ENCODE measurements around the gene PLA2G4E.

The PLA2G4E gene, protein sequence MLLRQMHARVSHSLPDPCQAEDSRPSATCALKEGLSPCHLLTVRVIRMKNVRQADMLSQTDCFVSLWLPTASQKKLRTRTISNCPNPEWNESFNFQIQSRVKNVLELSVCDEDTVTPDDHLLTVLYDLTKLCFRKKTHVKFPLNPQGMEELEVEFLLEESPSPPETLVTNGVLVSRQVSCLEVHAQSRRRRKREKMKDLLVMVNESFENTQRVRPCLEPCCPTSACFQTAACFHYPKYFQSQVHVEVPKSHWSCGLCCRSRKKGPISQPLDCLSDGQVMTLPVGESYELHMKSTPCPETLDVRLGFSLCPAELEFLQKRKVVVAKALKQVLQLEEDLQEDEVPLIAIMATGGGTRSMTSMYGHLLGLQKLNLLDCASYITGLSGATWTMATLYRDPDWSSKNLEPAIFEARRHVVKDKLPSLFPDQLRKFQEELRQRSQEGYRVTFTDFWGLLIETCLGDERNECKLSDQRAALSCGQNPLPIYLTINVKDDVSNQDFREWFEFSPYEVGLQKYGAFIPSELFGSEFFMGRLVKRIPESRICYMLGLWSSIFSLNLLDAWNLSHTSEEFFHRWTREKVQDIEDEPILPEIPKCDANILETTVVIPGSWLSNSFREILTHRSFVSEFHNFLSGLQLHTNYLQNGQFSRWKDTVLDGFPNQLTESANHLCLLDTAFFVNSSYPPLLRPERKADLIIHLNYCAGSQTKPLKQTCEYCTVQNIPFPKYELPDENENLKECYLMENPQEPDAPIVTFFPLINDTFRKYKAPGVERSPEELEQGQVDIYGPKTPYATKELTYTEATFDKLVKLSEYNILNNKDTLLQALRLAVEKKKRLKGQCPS

DNA sequence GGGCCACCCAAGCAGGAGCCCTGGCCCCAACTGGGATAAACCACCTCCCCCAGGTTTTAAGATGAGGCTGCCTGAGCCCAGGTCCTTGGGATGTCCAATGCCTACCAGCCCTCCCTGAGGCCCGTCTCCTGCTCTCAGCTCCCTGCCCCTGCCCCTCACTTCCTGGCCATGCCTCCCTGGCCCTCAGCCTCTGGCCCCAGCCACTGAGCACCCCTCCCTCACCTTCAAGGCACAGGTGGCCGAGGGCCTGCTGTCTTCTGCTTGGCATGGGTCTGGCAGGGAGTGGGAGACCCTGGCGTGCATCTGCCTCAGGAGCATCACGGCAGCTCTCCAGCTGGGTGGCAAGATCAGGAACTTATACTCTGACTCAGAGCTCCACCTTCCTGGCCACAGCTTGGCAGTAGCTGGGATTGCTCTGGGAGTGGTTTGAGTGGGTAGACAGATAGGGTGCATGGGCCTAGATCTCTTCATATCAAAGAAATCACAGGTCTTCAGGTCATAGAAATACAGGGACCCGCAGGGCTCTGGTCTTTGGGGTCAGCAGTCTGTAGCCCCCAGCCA is at the start of gene PLA2G4E:
TSS of gene PLA2G4E (minus strand) at position 330 of the 561 bp plus-strand sequence. CDS start at position 318, 12 bp downstream.
- no peak for DNase-seq

GRCh38 chr15:42070279-42070975 is 49.6 kb upstream of the PLA2G4E start:
- no peak for DNase-seq

- DNase-seq = no peak
These were observed 48.8 kb upstream of the PLA2G4E start for GRCh38 chr15:42069496-42070278.

DNA sequence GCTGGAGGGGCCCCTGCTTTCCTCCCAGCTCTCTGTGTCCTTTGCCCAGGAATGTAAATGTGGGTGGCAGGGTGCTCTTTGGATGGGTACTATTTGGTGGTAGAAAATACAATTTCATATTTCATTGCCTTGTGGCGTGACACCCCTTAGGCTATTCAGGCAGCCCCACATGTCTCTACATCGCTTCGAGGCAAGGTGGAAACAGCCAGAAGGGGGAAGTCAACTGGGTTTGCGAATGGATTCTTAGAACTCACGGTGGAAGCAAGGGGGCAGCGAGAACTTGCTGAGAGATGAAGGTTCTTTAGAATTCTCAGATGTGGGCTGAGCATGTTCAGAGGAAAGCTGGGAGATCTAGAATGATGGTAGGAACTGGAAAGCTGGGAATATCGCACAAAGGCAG is 48.2 kb upstream of the PLA2G4E start:
- no peak for DNase-seq

GRCh38 chr15:42068601-42069000 is 47.8 kb upstream of the PLA2G4E start:
- DNase-seq = no peak

DNA sequence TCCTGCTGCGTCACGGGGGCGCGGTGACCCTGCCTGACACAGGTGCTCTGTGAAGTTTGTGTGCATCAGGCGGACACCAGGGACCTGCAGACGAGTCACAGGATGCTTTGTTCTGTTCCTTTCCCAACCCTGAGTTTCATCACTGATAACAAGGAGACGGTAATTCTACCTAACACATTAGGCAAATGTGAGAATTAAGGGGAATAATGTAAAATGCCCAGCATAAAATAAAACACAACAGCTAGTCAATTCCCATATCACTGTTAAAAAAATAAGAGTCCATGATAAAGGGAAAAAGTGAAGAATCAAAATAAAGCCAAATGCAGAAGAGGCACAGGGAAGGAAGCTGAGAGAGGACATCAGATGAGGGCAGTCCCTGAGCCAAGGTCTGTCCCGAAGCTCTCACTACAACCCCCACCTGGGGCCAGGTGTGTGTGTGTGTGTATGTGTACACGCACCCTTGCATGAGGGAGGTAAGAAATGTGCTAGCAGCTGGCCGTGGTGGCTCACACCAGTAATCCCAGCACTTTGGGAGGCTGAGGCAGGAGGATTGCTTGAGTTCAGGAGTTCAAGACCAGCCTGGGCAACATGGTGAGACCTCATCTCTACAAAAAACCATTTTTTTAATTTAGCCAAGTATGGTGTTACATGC is 46.0 kb upstream of the PLA2G4E start:
- no peak for DNase-seq

DNA sequence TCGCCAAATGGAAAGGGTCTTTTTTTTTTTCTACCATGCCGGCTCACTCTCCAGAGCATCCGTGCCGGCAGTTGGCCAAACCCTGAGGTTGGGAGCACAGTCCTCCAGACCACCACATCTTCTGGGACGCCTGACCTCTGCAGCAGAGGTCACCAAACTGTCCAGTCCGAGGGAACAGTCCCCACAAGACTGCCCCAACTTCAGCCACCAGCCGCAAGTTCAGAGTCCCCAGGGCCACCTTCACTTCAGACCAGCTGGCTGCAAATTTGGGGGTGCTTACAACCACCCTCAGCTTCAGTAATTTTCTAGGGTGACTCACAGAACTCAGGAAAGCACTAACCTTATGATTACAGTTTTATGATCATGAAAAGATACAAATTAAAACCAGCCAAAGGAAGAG is 44.6 kb upstream of the PLA2G4E start:
- no peak for DNase-seq

DNA sequence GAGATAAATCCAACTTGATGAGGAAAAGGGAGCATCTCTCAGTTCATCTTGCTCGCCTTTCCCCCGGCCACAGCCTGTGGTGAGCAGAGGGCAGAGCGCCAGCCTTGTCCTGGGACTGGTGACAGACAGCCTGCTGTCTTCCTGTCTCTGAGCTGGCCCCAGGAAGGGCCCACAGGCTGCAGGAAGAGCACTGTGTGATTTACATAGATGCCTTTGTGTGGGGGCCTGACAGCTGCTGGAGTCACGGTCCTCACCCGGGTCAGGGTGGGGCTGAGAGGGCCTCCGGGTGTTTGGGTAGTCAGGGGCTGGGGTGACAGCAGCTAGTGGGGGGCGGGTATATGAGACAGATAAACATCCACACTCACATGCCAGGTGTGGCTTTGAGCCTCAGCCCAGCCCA is 44.2 kb upstream of the PLA2G4E start:
- no peak for DNase-seq

GRCh38 chr15:42064271-42064670 is 43.4 kb upstream of the PLA2G4E start:
- DNase-seq = no peak

DNA sequence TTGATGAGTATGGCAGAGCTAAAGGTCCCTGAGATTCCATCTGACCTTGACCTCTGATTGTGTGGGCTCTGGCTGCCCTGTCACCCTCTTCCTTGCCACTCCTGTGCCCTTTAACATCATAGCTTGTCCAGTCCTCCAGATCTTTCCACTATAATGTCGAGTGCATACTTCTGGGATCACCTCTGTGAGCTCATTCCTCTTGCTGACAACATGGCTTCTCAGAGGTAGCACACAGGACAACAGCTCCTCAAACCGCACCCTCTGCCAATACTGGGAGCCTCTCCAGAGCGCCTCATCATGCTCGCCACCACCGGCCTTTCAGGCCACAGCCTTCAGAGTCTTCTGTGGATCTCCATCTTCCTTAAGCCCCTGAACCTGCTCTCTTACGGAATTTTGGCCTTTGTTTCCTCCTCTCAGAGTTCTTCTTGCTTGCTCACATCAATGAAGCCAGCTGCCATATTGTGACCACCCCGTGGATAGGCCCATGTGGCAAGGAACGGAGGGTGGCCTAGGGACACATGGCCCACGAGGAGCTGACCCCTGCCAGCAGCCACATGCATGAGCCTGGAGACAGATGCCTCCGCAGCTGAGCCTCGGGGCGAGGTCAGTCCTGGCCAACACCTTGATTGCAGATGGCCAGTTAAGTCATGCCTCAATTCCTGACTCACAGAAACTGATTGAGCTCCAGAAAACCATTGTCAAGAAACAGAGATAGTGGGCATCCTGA is 42.4 kb upstream of the PLA2G4E start:
- DNase-seq = no peak

- no peak for DNase-seq
These were observed 41.5 kb upstream of the PLA2G4E start for GRCh38 chr15:42062284-42062806.

DNA sequence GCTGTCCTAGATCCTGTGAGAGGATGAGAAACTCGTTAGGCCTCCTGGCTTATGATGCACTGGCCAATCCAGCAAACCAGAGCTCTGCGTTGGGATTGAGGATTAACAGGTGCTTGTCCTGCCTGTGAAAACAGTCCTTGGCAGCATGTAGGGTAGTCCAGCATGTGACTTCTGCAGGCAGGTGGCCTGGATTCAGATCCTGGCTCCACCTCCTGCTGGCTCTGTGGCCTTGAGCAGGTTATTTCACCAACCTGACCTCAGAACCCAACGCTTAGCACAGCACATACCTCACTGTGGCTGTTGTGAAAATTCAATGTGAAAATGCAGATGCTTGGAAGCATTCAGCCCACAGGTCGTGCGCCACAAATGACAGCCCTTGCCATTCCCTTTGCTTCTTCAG is 40.0 kb upstream of the PLA2G4E start:
- DNase-seq = no peak

- DNase-seq = no peak
These were observed 39.6 kb upstream of the PLA2G4E start for GRCh38 chr15:42060477-42060763.

DNA sequence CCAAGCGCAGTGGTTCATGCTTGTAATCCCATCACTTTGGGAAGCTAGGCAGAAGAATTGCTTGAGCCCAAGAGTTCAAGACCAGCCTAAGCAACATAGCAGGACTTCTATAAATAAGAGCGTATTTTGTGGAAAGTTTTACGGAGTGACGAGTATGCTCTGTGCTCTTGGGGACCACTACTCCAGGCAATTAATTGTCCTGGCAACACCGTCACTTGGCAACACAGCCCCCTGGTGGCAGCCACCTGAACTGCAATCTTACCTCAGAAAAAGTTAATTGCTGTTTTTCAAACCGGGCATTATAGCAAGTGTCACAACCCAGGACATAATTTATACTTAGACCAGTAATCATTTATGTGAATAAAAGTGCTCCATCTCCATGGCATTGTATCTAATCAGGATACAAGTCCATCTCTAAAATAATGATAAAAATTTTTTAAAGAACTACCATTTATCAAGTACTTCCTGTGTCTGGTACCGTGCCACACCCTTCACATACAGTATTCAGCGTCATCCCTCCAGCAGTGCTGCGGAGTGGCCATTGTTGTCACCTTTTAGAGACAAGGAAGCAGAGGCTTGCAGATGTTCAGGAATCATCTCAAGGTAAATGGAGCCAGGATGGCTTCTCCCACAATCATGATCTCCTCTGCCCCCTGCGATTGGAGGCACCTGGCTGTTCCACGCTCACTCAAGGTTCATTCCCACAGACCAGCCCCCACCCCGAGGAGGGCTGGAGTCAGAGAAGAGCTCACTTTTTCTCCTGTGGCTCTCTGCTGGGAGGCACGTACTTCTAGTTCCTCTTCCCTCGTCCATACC is 39.0 kb upstream of the PLA2G4E start:
- peak; percentile 70 for DNase-seq

GRCh38 chr15:42058791-42059190 is 37.9 kb upstream of the PLA2G4E start:
- DNase-seq = no peak

- DNase-seq = no peak
These were observed 37.2 kb upstream of the PLA2G4E start for GRCh38 chr15:42057799-42058646.

DNA sequence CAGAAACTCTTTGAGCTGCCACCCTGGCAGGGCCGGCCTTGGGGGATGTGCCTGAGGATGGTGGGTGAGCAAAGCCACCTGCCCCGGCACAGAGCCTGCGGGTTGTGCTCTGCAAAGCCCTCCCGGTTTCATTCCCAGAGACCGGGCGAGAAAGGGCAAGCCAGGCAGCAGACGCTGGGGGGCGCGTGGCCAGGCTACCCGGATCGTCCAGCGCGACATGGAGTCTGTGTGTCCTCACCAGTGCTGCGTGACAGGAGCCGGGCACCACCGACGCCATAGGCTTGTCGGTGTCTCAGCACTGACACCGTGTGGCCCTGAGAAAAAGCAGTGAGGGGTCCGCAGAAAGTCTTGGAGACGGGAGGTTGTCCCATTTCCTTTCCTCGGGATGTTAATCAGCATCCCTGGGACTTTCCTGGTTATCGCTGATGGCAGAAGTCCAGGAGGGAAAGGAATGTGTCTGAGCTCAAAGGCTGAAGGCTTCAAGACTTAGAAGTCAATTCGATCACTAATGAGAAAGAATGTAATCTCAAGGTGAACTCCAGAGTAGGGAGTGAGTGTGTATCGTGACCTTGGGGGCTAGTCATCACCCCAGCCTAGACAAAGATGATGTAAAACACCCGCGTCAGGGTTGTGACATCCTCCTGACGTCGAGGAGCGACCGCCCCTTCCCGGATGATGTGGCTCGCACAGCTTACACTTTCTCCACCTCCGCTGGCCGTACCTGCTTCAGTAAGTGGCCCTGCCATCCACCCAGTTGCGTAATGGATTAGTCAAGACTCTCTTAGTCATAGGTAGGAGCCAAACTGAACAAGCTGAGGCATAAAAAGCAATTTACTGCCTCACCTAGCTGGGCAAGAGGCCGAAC is 36.3 kb upstream of the PLA2G4E start:
- no peak for DNase-seq

DNA sequence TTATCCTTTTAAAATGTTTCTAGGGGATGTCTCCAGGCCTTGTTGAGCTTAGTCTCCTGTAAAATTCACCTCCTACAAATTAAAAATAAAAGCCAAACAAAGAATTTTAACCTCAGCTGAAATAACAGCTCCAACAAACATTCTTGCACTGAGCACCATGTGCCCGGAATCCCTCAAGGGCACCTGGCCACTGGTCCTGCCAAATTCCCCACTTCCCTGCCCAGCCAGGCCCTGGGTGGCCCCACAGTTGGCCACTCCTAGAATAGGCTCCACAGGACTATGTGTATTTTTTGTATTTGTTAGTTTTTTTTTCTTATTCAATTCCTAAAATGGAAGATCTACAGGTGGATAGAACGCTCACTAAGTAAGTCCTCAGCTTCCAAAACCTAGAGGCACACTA is 33.1 kb upstream of the PLA2G4E start:
- no peak for DNase-seq

Data from activated gamma-delta T cell treated with Interleukin-2 at 50 U/mL for 16 hours (primary cell).